NCI-H524 (cell line): ENCODE data around the gene BATF.

Experiments used
- DNase-seq, 2 experiments: peaks; one replicate each; lab custom pipeline; 2025; lab: John Stamatoyannopoulos, UW

Gene BATF

DNA sequence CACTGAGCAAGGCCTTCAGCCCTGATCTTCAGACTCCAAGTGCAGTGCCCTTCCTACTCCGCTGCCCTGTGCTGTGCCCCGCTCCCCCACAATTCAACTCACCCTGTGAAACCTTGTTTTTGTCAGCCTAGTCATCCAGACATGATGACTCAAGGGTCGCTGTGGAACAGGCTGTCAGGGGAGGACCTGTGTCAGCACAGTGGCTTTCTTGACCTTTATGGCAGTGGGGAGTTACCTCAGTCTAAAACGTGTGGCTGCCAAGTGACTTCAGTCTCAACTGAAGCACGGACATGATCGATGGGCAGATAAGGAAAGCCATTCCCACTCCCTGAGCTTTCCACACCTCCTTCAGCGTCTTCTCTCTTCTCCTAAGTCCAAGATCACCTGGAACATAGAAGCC is 39.8 kb downstream of the BATF start:
- DNase-seq = no peak

DNA sequence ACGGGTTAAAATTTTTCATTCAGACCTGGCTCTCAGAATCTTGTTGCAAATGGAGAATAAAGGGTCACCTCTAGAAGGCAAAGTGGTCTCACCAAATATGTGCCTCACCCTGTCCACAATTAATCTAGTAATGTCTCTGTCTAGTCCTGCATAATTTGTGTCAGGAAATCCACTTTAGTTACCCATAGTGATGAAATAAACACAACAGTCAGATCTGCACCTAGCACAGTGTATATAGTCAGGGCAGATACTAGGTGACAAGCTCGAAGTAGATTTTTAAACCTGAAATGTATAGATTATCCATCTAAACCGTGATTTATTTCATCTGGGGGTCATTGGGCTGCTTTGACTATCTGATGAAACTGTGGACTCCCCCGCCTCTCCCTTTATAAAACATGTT is 40.2 kb downstream of the BATF start:
- DNase-seq = no peak

DNA sequence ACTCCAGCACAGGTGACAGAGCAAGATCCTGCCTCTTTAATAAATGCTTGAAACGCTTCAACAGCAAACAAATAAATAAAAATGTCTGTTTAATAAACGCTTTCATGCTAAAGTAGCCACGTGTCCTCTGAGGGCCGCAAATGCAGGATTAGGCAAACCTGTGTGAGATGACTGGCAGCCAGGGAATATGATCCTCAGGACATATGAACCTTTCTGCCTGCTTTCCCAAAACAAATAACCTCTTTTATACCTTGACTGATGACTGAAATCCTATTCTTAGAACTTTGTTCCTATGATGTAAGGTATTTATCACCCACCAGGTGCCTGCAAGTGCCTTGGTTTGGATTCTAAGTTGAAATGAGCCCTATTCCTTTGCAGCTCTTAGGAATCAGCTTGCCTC is 41.7 kb downstream of the BATF start:
- no peak for DNase-seq

DNA sequence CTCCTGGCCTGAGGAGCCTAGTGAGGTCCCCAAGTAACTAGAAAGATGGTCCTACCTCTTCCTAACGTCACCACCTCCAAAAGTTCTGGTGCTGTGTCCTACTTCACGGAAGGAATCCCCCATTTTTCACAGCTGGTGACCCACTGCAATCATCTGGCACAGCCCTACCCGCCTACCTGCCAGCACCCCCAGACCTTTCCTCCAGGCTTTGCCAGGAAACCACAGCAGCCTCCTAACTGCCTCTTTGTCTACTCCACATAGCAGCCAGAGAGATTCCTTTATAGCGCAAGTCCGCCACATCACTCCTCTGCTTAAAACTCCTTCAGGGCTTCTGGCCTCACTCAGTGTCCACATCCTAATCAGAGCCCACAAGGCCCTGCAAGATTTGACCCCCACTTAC is 42.8 kb downstream of the BATF start:
- DNase-seq = no peak

DNA sequence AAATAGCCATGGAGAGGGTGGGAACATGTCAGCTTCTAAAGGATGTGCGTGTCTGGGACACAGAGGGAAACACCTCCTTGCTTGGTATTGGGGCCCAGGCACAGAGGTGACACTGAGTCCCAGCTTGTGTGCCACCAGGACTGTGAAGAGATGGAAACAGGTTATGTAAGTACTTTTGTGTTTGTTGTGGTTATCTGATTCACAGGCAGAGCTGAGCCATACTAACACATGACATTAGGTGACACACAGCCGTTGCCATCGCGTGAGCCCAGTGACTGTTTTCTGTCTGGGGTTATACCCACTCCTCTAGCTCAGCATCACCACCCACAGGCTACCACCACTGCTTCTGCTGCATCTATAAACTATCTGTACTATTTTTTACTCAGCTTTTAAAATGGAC is 44.1 kb downstream of the BATF start:
- no peak for DNase-seq

DNA sequence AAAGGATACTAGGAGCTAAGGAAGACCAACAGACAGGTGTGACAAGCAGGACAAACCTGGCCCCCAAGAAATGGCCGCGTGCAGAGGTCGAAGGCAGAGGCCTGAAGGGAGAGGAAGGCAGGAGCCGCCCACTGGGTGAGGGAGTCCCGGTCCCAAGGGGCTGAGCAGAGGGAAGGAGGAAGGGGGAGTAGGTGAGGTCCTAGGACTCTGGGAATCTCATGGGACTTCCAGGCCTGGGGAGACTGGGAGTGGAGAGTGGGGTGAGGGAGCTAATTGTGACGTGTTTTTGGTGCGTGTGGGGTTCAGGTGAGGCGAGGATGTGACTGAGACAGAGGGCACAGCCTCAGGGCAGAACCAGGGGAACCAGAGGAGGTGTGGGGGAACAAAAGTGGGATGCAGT is 44.5 kb downstream of the BATF start:
- DNase-seq = no peak

DNA sequence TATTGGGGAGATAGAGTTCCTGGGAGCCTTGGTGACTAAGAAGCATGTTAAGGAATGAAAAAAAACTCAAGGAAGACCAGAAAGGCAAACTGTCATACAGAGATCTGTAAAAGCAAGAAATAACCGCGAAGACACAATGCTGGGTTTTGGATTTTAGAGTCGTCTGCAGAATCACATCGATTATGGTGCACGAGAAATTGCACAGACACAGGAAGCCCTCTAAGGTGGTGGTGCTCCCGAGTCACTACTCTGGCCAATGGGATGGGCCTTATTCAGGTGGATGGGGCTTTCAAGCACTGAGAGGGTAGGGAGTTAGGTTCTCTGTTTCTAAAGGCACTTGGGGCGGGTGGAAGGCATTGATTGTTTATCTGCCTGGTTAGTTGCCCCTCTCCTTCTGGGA is 45.9 kb downstream of the BATF start:
- no peak for DNase-seq

DNA sequence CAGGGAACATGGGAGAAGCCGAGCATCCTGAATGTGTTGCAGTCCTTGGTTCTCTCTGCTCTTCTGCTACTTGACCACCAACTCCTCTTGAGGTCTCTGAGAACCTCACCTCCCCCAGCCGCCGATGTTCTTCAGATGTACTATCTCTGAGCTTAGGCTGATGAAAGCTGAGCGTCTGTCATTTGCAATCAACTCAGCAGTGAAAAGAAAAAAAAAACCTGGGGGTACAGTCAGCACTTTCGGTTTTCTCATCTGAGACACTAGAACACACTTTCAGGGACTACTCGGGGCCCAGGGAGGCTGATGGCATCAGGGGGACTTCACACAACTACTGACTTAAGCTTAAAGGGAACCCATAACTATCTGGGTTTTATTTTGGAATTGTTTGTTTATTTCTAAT is 46.5 kb downstream of the BATF start:
- no peak for DNase-seq

DNA sequence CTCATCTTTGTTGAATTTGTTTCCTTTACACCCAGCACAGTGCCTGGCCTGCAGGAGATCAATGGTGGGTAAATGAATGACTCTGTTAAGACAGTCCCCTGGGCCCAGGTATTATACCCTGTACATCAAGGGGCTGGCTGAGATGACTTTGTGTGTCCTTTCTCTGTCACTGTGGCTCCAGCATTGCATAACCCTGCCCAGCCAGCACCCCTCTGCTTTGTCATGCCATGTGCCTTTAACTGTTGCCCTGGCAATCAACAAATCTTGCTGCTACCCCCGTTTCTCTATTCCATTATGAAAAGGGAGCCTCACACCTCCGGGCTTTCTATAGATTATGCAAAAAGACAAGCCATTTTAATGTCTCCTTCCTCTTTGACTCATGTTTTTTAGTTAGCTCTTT is 48.5 kb downstream of the BATF start:
- no peak for DNase-seq

DNA sequence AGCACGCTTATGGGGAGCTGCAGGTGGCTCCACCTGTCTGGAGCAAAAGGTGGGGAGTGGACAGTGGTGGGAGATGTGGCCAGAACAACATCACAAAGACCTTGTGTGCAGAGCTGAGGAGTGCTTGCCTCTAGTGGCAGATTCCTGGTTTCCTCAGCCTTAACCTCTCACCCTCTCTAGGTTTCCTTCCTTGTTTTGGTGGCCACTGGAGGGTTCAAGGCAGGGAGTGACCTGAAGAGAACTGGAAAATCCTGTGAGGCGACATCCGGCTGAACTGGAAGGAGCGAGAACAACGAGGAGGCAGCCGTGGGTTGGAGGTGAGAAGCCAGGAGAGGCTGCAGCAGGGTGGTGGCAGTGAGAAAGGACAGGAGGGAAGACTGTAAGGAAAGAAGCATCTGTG is 49.8 kb downstream of the BATF start:
- DNase-seq = no peak

DNA sequence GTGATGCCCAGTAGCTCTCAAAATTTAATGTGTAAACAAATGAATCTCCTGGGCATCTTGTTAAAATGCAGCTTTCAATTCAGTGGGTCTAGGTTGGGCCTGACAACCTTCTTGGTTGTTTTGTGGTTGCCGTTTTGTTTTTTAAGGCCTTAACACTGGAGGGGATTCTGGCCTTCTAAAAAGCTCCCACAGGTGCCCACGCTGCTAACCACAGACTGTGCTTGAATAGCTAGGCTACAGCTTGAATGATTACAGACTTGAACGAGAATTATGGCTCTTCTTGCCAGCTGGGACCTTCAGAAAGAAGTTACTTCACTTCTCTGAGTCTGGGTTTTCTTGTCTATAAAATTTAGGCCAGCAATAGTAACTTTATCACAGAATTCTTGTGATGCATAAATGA is 54.8 kb downstream of the BATF start:
- no peak for DNase-seq

DNA sequence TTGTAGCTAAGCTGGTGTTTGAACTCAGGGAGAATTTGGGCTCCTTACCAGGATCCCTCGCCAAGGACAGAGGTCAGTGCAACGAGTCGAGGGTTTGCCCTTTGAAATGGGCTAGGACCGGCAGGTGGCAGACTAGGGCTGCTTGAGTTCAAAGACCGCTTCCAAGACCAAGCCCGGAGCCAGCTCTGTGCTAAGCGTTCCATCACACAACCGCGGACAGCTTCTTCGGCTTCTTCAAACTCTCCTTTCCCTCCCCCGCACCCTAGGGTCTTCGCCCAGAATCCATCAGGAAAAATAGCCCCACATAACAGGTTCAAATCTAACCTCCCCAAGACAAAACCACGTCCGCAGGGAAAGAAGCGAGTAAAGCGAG is 55.4 kb downstream of the BATF start:
- peak; percentile 70 to 89 for DNase-seq

DNA sequence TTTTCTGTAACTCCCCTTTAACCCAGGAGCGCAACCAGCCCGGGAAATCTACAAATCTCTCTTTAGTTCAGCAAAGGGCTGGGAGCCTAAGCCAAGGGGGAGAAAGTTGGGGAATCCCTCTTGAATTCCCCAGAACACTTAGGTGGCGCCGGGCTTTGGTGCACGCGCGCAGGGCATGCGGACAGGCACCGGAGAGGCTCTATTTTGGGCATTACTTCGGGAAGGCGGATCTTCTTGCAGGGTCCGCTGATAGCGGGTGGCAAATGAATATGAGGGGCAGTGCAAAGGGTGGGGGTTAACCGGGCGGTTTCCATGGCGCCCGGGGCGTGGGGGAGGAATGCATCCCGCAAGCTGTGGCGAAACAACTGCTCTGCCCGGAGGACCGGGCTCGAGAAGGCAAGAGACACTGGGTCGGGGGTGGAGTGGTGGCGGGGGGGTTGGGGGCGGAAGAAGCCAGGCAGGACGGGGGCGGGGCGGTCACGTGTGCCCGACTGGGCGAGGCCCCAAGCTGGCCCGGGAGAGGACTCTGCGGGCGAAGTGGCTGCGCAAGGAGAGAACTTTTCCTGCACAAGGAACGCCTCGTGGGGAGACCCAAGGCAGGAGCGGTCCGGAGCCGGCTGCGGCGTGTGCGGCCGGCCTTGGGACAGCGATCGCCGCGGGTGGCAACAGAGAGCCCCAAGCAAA is 56.0 kb downstream of the BATF start, which contains the start of gene FLVCR2:
TSS of gene FLVCR2 (plus strand) at position 519 of the 684 bp plus-strand sequence. CDS start 353 bp downstream, outside the sequence.
- peak; percentile 61 to 73 for DNase-seq

DNA sequence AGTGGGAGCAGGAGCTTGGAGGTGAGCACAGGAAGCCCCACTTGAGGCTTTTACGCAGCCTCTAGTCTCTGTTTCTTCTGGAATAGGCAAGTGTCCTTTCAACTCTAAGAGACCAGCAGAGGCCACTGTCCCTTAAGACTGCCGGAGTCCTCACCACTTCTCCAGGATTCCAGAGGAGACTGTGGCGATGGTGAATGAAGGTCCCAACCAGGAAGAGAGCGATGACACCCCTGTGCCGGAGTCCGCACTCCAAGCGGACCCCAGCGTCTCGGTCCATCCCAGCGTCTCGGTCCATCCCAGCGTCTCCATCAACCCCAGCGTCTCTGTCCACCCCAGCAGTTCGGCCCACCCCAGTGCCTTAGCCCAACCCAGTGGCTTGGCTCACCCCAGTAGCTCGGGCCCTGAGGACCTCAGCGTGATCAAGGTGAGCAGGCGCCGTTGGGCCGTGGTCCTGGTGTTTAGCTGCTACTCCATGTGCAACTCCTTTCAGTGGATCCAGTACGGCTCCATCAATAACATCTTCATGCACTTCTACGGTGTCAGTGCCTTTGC is 56.6 kb downstream of the BATF start:
- DNase-seq = peak in 1 of 2 experiments; percentile 69

DNA sequence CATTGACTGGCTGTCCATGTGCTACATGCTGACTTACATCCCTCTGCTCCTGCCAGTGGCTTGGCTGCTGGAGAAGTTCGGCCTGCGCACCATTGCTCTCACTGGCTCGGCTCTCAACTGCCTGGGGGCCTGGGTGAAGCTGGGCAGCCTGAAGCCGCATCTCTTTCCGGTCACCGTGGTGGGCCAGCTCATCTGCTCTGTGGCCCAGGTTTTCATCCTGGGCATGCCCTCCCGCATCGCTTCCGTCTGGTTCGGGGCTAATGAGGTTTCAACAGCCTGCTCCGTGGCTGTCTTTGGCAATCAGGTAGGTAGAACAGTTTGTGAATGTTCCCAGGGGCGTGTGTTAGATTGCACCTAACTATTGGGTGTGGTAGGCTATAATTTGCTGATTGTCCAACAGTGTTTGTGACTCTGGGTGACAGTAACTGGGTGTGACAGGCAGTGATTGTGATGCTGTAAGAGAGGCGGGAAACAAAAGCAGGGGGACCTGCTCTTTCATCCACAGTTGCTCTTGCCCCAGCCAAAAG is 57.1 kb downstream of the BATF start:
- no peak for DNase-seq

DNA sequence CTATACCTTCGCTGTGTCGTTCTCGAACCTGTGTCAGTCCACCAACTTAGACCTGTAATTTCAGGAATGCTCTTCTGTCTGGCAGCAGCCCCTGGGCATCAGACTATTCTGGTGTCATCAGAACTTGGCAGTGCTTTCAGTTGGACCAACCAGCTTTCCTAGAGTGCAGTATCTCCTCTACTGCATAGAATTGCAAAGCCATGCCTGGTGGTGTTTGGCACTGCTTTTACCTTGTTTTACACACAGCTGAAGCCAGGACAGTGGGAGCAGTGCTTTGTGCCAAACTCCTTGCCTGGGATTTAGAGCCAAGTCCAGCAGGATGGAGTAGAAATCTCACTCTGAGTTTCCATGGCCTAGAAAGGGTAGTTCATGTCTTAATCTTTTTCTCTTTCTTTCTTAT is 57.6 kb downstream of the BATF start:
- no peak for DNase-seq

DNA sequence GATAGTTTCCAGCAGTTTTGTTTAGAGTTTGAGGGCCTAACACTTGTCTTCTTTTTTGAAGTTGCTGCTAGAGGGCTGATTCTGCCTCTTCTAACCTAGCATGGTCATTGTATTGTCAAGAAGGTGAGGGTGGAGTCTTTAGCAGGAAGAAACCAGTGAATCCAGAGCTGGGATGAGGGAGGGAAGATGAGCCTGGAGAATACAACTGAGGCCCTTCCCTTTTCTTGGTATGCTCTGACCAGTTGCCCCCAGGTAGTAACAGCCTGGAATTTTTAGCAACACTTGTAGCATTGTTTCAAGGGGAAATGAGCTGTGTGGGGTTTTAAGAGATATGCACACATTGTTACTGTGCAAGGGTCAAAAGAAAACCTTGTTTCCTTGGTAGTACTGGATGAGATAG is 65.1 kb downstream of the BATF start:
- DNase-seq = no peak

DNA sequence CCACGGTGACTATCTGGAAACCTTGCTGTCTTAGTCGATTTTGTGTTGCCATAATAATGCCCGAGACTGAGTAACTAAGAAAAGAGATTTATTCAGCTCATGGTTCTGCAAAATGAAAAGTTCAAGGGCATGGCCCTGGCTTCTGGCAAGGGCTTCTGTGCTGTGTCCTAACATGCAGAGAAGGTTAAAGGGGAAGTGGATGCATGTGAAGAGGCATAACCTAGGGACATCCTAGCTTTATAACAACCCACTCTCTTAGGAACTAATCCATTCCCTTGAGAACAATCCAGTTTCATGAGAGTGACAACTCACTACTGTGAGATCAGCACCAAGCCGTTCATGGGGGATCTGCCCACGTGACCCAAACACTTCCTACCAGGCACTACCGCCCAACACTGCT is 67.7 kb downstream of the BATF start:
- no peak for DNase-seq

DNA sequence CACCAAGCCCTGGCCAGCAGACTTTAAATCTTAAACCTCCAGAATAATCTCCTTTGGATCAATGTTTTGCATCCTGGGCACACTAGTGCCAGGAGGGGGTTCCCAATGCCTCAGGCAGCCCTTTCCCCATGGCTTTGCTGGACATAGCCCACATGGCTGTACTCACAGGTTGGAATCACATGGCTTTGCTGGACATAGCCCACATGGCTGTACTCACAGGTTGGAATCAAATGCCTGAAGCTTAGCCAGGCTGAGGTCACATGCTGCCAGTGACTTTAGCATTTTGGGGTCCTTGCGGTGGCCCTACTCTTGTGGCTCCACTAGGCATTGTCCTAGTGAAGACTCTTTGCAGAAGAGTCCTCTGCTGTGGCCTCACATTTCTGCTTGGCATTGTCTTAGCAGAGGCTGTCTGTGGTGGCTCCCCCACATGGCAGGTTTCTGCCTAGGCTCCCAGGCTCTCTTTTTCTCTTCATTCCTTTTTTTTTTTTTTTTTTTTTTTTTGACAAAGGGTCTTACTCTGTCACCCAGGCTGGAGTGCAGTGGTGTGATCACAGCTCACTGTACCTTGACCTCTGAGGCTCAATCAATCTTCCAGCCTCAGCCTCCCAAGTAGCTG is 69.2 kb downstream of the BATF start:
- DNase-seq = no peak

DNA sequence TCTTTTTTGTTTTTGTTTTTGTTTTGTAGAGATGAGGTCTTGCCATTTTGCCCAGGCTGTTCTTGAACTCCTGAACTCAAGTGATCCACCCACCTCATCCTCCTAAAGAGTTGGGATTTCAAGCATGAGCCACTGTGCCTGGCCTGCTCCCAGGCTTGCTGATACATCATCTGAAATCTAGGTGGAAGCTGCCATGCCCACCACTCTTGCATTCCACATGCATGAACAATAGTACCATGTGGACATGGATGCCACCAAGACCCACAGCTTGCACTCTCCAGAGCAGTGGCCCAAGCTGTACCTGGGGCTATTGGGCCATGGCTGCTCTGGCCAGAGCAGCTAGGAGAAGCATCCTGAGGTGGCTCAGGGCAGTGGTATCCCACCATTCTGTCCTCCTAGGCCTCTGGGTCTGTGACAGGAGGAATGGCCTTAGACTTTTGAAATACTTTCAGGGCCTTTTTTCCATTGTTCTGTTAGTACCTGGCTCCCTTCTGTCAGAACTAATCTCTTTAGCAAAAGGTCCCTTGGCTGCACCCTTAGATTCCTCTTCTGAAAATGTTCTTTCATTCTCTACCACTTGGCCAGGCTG is 69.8 kb downstream of the BATF start:
- DNase-seq = no peak

DNA sequence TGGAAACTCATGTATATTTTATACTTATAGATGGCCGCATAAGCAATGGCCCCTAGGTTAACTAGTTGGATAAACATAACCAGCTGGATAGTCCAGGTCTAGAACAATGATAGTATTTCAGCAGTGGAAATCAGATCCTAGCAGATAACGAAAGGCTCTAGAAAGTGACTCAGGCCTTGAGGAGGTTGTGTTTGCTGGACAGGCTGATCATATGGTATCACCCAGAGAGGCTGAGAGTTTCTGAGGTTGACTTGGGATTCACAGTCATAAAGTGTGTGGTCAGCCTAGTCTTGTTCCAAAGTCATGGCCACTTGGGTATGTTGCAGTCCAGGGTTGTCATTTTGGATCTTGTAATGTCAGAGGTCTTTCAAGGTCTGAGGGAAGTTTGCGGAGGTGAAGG is 73.0 kb downstream of the BATF start:
- DNase-seq = no peak
